Right renal cortex interstitium (tissue), 3 donors: ENCODE results near the gene CPZ. TPM values are rescaled to one million over a fixed set of nuclear protein-coding genes. Genes with fewer than 3 reads are reported as not detected.

Source experiments
- polyA plus RNA-seq, 3 donors: library from polyadenylated mRNA; unstranded; fragments of 120-200 nt; gene quantifications; one replicate each; pipeline ENCODE4 v1.2.1, GENCODE V29; 2013; ENCODE audit not compliant: insufficient read length in 3 of 3

CPZ gene
- polyA plus RNA-seq, 3 donors, result 16.0 to 18.0 (median 17.1) TPM

Other genes with a start within 250 kb of the CPZ start
- gene ACOX3, start 152.0 kb upstream of the CPZ start, polyA plus RNA-seq, result 10 to 100 TPM; 13.8 to 16.6 (median 14.9) TPM
- 10 to 100 TPM; 14.0 to 15.5 (median 14.5) TPM for gene TRMT44, start 152.0 kb upstream of the CPZ start, polyA plus RNA-seq
- under 1 TPM; 0.55 to 0.82 (median 0.62) TPM for gene GPR78, start 12.4 kb upstream of the CPZ start, polyA plus RNA-seq